NOMO-1 treated with dmso at 0.1 percent for 144 hours (cell line): ENCODE measurements around the gene ACYP2.
A peak's percentile ranks its signal among the peaks of the same experiment; 100 is the strongest.
"Not testable (repeated sequence)": the region's sequence is repeated elsewhere in the genome, so short reads cannot be mapped to it uniquely, and the experiment has no call there.

Source experiments
- DNase-seq: peaks from one replicate; lab custom pipeline; 2025; ENCODE audit not compliant: unreplicated experiment; lab: John Stamatoyannopoulos, UW

ACYP2 gene

GRCh38 chr2:54313147-54313546 lies 197.7 kb downstream of the ACYP2 start:
- DNase-seq: no peak

GRCh38 chr2:54317973-54318372 lies 202.6 kb downstream of the ACYP2 start:
- no peak for DNase-seq

GRCh38 chr2:54318821-54319220 lies 203.4 kb downstream of the ACYP2 start:
- DNase-seq: no peak

GRCh38 chr2:54321047-54321446 lies 205.6 kb downstream of the ACYP2 start:
- DNase-seq: no peak

- DNase-seq: not testable (repeated sequence)
These were observed 209.1 kb downstream of the ACYP2 start for GRCh38 chr2:54324517-54324916.

- DNase-seq: no peak
These were observed 209.7 kb downstream of the ACYP2 start for GRCh38 chr2:54325148-54325547.

GRCh38 chr2:54329482-54330161 lies 214.2 kb downstream of the ACYP2 start:
- DNase-seq: no peak

GRCh38 chr2:54330162-54330925 lies 214.9 kb downstream of the ACYP2 start:
- peak; percentile 84 for DNase-seq

GRCh38 chr2:54330926-54331835 lies 215.8 kb downstream of the ACYP2 start:
- no peak for DNase-seq

- no peak for DNase-seq
These were observed 217.0 kb downstream of the ACYP2 start for GRCh38 chr2:54332386-54332785.

- DNase-seq: no peak
These were observed 220.9 kb downstream of the ACYP2 start for GRCh38 chr2:54336136-54336976.

GRCh38 chr2:54336977-54337255 lies 221.5 kb downstream of the ACYP2 start:
- no peak for DNase-seq

- no peak for DNase-seq
These were observed 226.2 kb downstream of the ACYP2 start for GRCh38 chr2:54341656-54342055.

GRCh38 chr2:54342603-54343002 lies 227.2 kb downstream of the ACYP2 start:
- DNase-seq: no peak

- no peak for DNase-seq
These were observed 232.2 kb downstream of the ACYP2 start for GRCh38 chr2:54347622-54348021.

- no peak for DNase-seq
These were observed 233.2 kb downstream of the ACYP2 start for GRCh38 chr2:54348646-54349045.

GRCh38 chr2:54350426-54350825 lies 235.0 kb downstream of the ACYP2 start:
- DNase-seq: no peak

- no peak for DNase-seq
These were observed 237.8 kb downstream of the ACYP2 start for GRCh38 chr2:54353216-54353615.
